ENCODE results near the gene ARL5B. TPM values are rescaled to one million over a fixed set of nuclear protein-coding genes. Genes with fewer than 3 reads are reported as not detected.

ARL5B gene
- polyA plus RNA-seq, 2 of the 4 experiments (the other 2 are of a cell fraction): 8.8 to 24.5 TPM

- ATAC-seq: no peak
- H3K27ac ChIP-seq: no peak overlapping the region
- ChIA-PET CTCF (no interaction called here), POLR2A (no interaction called here)
- TF ChIP-seq HOXB13 (CRISPR knock-in tag; IDR thresholded peaks at IDR 0.05; ENCODE audit: low read depth): no peak
- TF ChIP-seq CHD4 (IDR thresholded peaks at IDR 0.05; ENCODE audit: borderline replicate concordance): no peak
- no peak for TF ChIP-seq CBX2 (IDR thresholded peaks at IDR 0.05; ENCODE audit: borderline replicate concordance, low read depth)
- no peak for TF ChIP-seq HOXB5 (CRISPR knock-in tag; IDR thresholded peaks at IDR 0.05)
- no peak for TF ChIP-seq GATA3 (IDR thresholded peaks at IDR 0.05; ENCODE audit: borderline replicate concordance)
- TF ChIP-seq FOSB (CRISPR knock-in tag; IDR thresholded peaks at IDR 0.05): no peak
- TF ChIP-seq HEYL (CRISPR knock-in tag; IDR thresholded peaks at IDR 0.05): no peak
- no peak for TF ChIP-seq FOSL2 (IDR thresholded peaks at IDR 0.05)
- TF ChIP-seq FOSL2 (CRISPR knock-in tag; IDR thresholded peaks at IDR 0.05): no peak
- no peak for TF ChIP-seq JUN (IDR thresholded peaks at IDR 0.05)
- H3K4me2 ChIP-seq: no peak overlapping the region
- no peaks in the 10 kb centered on the region for H3K4me1 ChIP-seq
- no peak for DNase-seq (ENCODE audit: low read depth in 1 of 2, low spot score in 1 of 2)
- no peaks in the 10 kb centered on the region for H3K9me3 ChIP-seq
- no peak for FAIRE-seq
- 73% methylated on average over 9 of the region's 9 CpGs for WGBS (ENCODE audit: missing lambda C conversion rate)
- no peak overlapping the region for H3K4me3 ChIP-seq
These were observed 61.8 kb downstream of the ARL5B start for GRCh38 chr10:18721067-18721466.

DNA sequence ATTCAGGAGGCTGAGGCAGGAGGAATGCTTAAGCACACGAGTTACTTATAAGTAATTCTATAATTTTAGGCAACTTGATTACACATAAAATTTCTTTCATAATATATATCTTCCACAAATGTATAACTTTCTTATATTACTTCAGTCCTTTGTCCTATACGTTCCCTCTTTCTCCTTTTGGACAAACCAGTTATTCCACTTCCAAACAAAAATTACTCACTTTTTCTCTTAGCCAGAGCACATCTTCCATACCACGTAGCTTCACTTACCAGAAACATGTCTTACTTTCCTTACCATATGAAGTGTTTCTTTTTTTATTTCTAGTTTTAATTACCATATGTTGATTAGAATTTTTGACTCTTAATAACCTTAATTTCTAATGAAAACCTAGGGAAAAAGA lies 64.6 kb downstream of the ARL5B start:
- ATAC-seq: no peak
- no peak for FAIRE-seq
- WGBS (ENCODE audit: missing lambda C conversion rate): 18% methylated on average over 3 of the region's 3 CpGs
- ChIA-PET POLR2A (no interaction called here), CTCF (no interaction called here)
- TF ChIP-seq ZC3H11A (IDR thresholded peaks at IDR 0.05) (no peak), CHD4 (IDR thresholded peaks at IDR 0.05; ENCODE audit: borderline replicate concordance) (no peak), NPAS2 (CRISPR knock-in tag; IDR thresholded peaks at IDR 0.05; ENCODE audit: borderline replicate concordance) (no peak), HES2 (IDR thresholded peaks at IDR 0.05) (no peak), FOSL2 (IDR thresholded peaks at IDR 0.05) (no peak), FOSL2 (CRISPR knock-in tag; IDR thresholded peaks at IDR 0.05) (no peak), POLR2AphosphoS2 (conservative IDR thresholded peaks at IDR 0.05; ENCODE audit: low read length) (no peak), ZSCAN20 (CRISPR knock-in tag; IDR thresholded peaks at IDR 0.05) (no peak), FOSB (CRISPR knock-in tag; IDR thresholded peaks at IDR 0.05) (no peak), HOXB5 (CRISPR knock-in tag; IDR thresholded peaks at IDR 0.05) (no peak), CBX2 (IDR thresholded peaks at IDR 0.05; ENCODE audit: borderline replicate concordance, low read depth) (no peak), KDM5A (IDR thresholded peaks at IDR 0.05) (no peak), HOXB13 (CRISPR knock-in tag; IDR thresholded peaks at IDR 0.05; ENCODE audit: low read depth) (no peak)
- Histone ChIP-seq H3K4me2 (no peak overlapping the region), H3K27ac (no peak overlapping the region), H3K4me3 (no peak overlapping the region), H3K4me1 (no peaks in the 10 kb centered on the region), H3K9me3 (no peaks in the 10 kb centered on the region)
- DNase-seq (ENCODE audit: low read depth in 1 of 2, low spot score in 1 of 2): no peak

Other genes starting within 250 kb of the ARL5B start
- gene NSUN6, start 7.8 kb upstream of the ARL5B start, polyA plus RNA-seq (2011; rRNA removed): 11.7 and 14.7 TPM in 2 replicates
- 6.3 to 6.5 TPM (median 6.5 TPM) in 3 replicates for gene NSUN6, start 7.8 kb upstream of the ARL5B start, polyA plus RNA-seq (2017; fragmentation: RNase III; extraction: RNeasy Plus Mini Kit Qiagen cat#74134 plus additional on column Dnase treatment)

All from A549 (cell line).